Measurements from ENCODE around the gene UGCG. TPM values are rescaled to one million over a fixed set of nuclear protein-coding genes. Genes with fewer than 3 reads are reported as not detected.

UGCG gene
- total and polyA plus RNA-seq, 2 of the 4 experiments (the other 2 are of a cell fraction): 84.2 to 104 TPM

DNA sequence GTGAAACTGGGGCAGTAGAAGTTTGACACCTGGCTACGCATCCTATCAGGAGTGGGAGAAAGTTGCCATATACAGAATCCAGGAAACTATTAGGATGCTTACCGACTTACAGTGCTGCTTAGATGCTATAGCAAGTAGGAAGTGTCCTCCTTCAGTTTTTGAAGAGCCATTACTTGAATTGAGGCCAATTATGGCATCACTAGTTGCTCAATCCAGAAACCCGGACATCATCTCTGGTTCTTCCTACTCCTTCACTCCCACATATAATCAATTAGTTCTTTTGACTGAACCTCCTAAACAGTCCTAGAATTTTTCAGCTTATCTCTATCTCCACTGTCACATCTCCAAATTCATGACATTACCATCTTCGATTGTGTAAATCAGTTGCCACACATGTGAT is 41.8 kb upstream of the UGCG start:
- ATAC-seq (ENCODE audit: low read depth): no peak
- no peak overlapping the region for H2BK15ac ChIP-seq (ENCODE audit: low read depth, low read length)
- no peak overlapping the region for H3K23ac ChIP-seq (ENCODE audit: low read depth, low read length)
- peak; percentile 35 for DNase-seq
- H3K79me1 ChIP-seq (ENCODE audit: low read depth in 1 of 2, low read length in 2 of 2): no peaks in the 10 kb centered on the region
- POLR2A ChIA-PET (ENCODE audit: unreplicated experiment): no interaction called here
- no peak overlapping the region for H2AK9ac ChIP-seq (replicated peaks; ENCODE audit: low read depth, low read length, poor library complexity)
- in situ Hi-C loops (cut with MboI; ENCODE audit: low sequenced_read_pairs): loop anchor here (5.0 kb wide), 1 partner anchor 38 kb away; no protein-coding TSS in a partner anchor
- H4K91ac ChIP-seq (ENCODE audit: insufficient read depth, low read depth, low read length): no peak overlapping the region
- H3K9me1 ChIP-seq (ENCODE audit: insufficient read depth, low read length): no peaks in the 10 kb centered on the region
- no peaks in the 10 kb centered on the region for H3K27me3 ChIP-seq (ENCODE audit: control insufficient read depth, insufficient read depth, low read length)
- no peak overlapping the region for H3K18ac ChIP-seq (ENCODE audit: low read depth, low read length)
- H2AK5ac ChIP-seq (ENCODE audit: low read depth, low read length): no peak overlapping the region
- TF ChIP-seq RAD21 (IDR thresholded peaks at IDR 0.05; ENCODE audit: low read length) (no peak), FOS (IDR thresholded peaks at IDR 0.05; ENCODE audit: low read depth, low read length) (no peak), MAFK (IDR thresholded peaks at IDR 0.05; ENCODE audit: low read depth, low read length) (no peak), NFE2L2 (IDR thresholded peaks at IDR 0.05; ENCODE audit: low read depth, low read length) (no peak), MAZ (IDR thresholded peaks at IDR 0.05; ENCODE audit: borderline replicate concordance, low read depth, low read length) (no peak), SMC3 (IDR thresholded peaks at IDR 0.05; ENCODE audit: low read depth, low read length) (no peak)
- TF ChIP-seq, protein P1, sequence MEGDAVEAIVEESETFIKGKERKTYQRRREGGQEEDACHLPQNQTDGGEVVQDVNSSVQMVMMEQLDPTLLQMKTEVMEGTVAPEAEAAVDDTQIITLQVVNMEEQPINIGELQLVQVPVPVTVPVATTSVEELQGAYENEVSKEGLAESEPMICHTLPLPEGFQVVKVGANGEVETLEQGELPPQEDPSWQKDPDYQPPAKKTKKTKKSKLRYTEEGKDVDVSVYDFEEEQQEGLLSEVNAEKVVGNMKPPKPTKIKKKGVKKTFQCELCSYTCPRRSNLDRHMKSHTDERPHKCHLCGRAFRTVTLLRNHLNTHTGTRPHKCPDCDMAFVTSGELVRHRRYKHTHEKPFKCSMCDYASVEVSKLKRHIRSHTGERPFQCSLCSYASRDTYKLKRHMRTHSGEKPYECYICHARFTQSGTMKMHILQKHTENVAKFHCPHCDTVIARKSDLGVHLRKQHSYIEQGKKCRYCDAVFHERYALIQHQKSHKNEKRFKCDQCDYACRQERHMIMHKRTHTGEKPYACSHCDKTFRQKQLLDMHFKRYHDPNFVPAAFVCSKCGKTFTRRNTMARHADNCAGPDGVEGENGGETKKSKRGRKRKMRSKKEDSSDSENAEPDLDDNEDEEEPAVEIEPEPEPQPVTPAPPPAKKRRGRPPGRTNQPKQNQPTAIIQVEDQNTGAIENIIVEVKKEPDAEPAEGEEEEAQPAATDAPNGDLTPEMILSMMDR (conservative IDR thresholded peaks at IDR 0.05; ENCODE audit: low read depth, low read length): no peak
- TF ChIP-seq, protein P2, sequence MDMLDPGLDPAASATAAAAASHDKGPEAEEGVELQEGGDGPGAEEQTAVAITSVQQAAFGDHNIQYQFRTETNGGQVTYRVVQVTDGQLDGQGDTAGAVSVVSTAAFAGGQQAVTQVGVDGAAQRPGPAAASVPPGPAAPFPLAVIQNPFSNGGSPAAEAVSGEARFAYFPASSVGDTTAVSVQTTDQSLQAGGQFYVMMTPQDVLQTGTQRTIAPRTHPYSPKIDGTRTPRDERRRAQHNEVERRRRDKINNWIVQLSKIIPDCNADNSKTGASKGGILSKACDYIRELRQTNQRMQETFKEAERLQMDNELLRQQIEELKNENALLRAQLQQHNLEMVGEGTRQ (IDR thresholded peaks at IDR 0.05; ENCODE audit: low read depth, low read length): no peak
- H3K4ac ChIP-seq (ENCODE audit: low read depth, low read length): no peak overlapping the region
- no peaks in the 10 kb centered on the region for H3K36me3 ChIP-seq (ENCODE audit: control insufficient read depth, insufficient read depth, low read length)
- no peak overlapping the region for H3K27ac ChIP-seq (ENCODE audit: insufficient read depth, low read length)
- no peak overlapping the region for H3K56ac ChIP-seq (ENCODE audit: extremely low read depth, insufficient read depth, low read length)
- H2BK20ac ChIP-seq (ENCODE audit: low read depth, low read length): no peak overlapping the region
- 70% methylated on average over 2 of the region's 4 CpGs; no CpG with 5 or more reads in 1 of the 2 experiments for WGBS, 2 experiments (ENCODE audit: extremely low coverage in 2 of 2, insufficient read length in 1 of 2)
- H3K14ac ChIP-seq (replicated peaks; ENCODE audit: low read depth, low read length): no peak overlapping the region
- peaks cover 6% of the 10 kb centered on the region for H3K4me1 ChIP-seq (ENCODE audit: control insufficient read depth, insufficient read depth, low read length)
- no peak overlapping the region for H2BK120ac ChIP-seq (ENCODE audit: low read depth, low read length)
- intact Hi-C loops (cut with micrococcal nuclease): loop anchor here (5.0 kb wide), 1 partner anchor 613 kb away; no protein-coding TSS in a partner anchor
- CTCF ChIA-PET: no interaction called here
- H4K8ac ChIP-seq (ENCODE audit: low read depth in 2 of 2, low read length in 2 of 2): no peak overlapping the region
- H3K4me2 ChIP-seq (ENCODE audit: low read depth, low read length): no peak overlapping the region
- H3K9me3 ChIP-seq (ENCODE audit: control insufficient read depth, insufficient read depth, low read length): no peaks in the 10 kb centered on the region
- H2AFZ ChIP-seq (replicated peaks; ENCODE audit: low read length, poor library complexity): no peak overlapping the region
- H3K9ac ChIP-seq (ENCODE audit: low read depth, low read length): no peak overlapping the region
- H4K20me1 ChIP-seq (ENCODE audit: insufficient read depth, low read length): no peaks in the 10 kb centered on the region
- no TSS peak for BruUV-seq (replicated peaks)
- H3K4me3 ChIP-seq (ENCODE audit: insufficient read depth, low read depth, low read length): no peak overlapping the region
- no peak overlapping the region for H4K5ac ChIP-seq (ENCODE audit: low read depth, low read length)
- dilution Hi-C loops (cut with HindIII; ENCODE audit: low sequenced_read_pairs, unreplicated experiment): no loop called here
- no peak overlapping the region for H2BK5ac ChIP-seq (ENCODE audit: low read depth, low read length, poor library complexity, severe bottlenecking)
